IMR-90 (cell line): Measurements from ENCODE around the gene RP2. TPM values are rescaled to one million over a fixed set of nuclear protein-coding genes. Genes with fewer than 3 reads are reported as not detected.
A peak's percentile ranks its signal among the peaks of the same experiment; 100 is the strongest.

Experiments used
- ATAC-seq: fragments of 200-7000 bp; cut with Tn5 transposase; 2 replicates; pipeline ENCODE4 v1.9.1; 2020; ENCODE audit warnings: low read depth, mild to moderate bottlenecking, moderate library complexity
- BruUV-seq: library from RNA; stranded (reverse); fragments of 400-500 nt; replicated peaks from 2 replicates; lab custom pipeline; 2021; lab: Mats Ljungman, UMichigan
- CTCF ChIA-PET: fragments of 300-600 bp; formaldehyde crosslinking; extraction: SDS; loops from one replicate; lab custom pipeline; 2021; ENCODE audit warnings: antibody characterized with exemption; lab: Yijun Ruan, JAX
- POLR2A ChIA-PET: fragments of 300-600 bp; sonication (Branson Sonifier 250); formaldehyde crosslinking; loops from one replicate; lab custom pipeline; 2022; ENCODE audit warnings: antibody characterized with exemption; ENCODE audit not compliant: unreplicated experiment; lab: Charles Lee
- DNase-seq: peaks from one replicate; pipeline ENCODE4 v3.0.0; 2013
- H2AFZ ChIP-seq: replicated peaks from 2 replicates; pipeline ENCODE3; 2013; ENCODE audit warnings: low read length, mild to moderate bottlenecking; ENCODE audit not compliant: poor library complexity
- H2AK5ac ChIP-seq: 2 replicates; pipeline ENCODE4 v1.6.1; 2013; ENCODE audit warnings: low read depth, low read length, inconsistent platforms
- H2AK9ac ChIP-seq: replicated peaks from 2 replicates; pipeline ENCODE3; 2013; ENCODE audit warnings: mild to moderate bottlenecking, low read depth, low read length, moderate library complexity; ENCODE audit not compliant: poor library complexity
- H2BK120ac ChIP-seq: 2 replicates; pipeline ENCODE4 v1.6.1; 2013; ENCODE audit warnings: low read depth, low read length, inconsistent platforms
- H2BK15ac ChIP-seq: 3 replicates; pipeline ENCODE4 v1.6.1; 2013; ENCODE audit warnings: low read depth, low read length, inconsistent platforms
- H2BK20ac ChIP-seq: 2 replicates; pipeline ENCODE4 v1.6.1; 2013; ENCODE audit warnings: low read depth, mild to moderate bottlenecking, inconsistent platforms, low read length, moderate library complexity
- H2BK5ac ChIP-seq: 2 replicates; pipeline ENCODE4 v1.6.1; 2013; ENCODE audit warnings: mild to moderate bottlenecking, low read depth, low read length, inconsistent platforms; ENCODE audit not compliant: poor library complexity, severe bottlenecking
- H3K14ac ChIP-seq: replicated peaks from 2 replicates; pipeline ENCODE4 v1.6.1; 2013; ENCODE audit warnings: low read depth, low read length, inconsistent platforms
- H3K18ac ChIP-seq: 2 replicates; pipeline ENCODE4 v1.6.1; 2013; ENCODE audit warnings: low read depth, low read length, control low read depth
- H3K23ac ChIP-seq: 2 replicates; pipeline ENCODE4 v1.6.1; 2013; ENCODE audit warnings: low read depth, low read length, inconsistent platforms
- H3K27ac ChIP-seq: 2 replicates; pipeline ENCODE4 v1.5.1; 2013; ENCODE audit warnings: mild to moderate bottlenecking, control low read depth, low read length; ENCODE audit not compliant: insufficient read depth
- H3K27me3 ChIP-seq: 2 replicates; pipeline ENCODE4 v1.6.1; 2013; ENCODE audit warnings: low read length; ENCODE audit not compliant: control insufficient read depth, insufficient read depth
- H3K36me3 ChIP-seq: 2 replicates; pipeline ENCODE4 v1.6.1; 2013; ENCODE audit warnings: low read length, mixed read lengths; ENCODE audit not compliant: control insufficient read depth, insufficient read depth
- H3K4ac ChIP-seq: 2 replicates; pipeline ENCODE4 v1.6.1; 2013; ENCODE audit warnings: low read depth, low read length, inconsistent platforms
- H3K4me1 ChIP-seq: 2 replicates; pipeline ENCODE4 v1.6.1; 2013; ENCODE audit warnings: low read length, mixed read lengths; ENCODE audit not compliant: control insufficient read depth, insufficient read depth
- H3K4me2 ChIP-seq: 2 replicates; pipeline ENCODE4 v1.6.1; 2013; ENCODE audit warnings: low read depth, mild to moderate bottlenecking, control low read depth, low read length, moderate library complexity
- H3K4me3 ChIP-seq: 2 replicates; pipeline ENCODE4 v1.5.1; 2013; ENCODE audit warnings: low read depth, mild to moderate bottlenecking, control low read depth, low read length, moderate library complexity; ENCODE audit not compliant: insufficient read depth
- H3K56ac ChIP-seq: 2 replicates; pipeline ENCODE4 v1.6.1; 2013; ENCODE audit warnings: low read length, inconsistent platforms; ENCODE audit not compliant: insufficient read depth; ENCODE audit errors: extremely low read depth
- H3K79me1 ChIP-seq, 2 experiments: 2 replicates each; pipeline ENCODE4 v1.6.1; 2013; ENCODE audit warnings: low read length in 2 of 2, inconsistent platforms in 1 of 2, low read depth in 1 of 2
- H3K9ac ChIP-seq: 2 replicates; pipeline ENCODE4 v1.6.1; 2013; ENCODE audit warnings: low read depth, low read length, control low read depth
- H3K9me1 ChIP-seq: 2 replicates; pipeline ENCODE4 v1.6.1; 2013; ENCODE audit warnings: low read length, inconsistent platforms; ENCODE audit not compliant: insufficient read depth
- H3K9me3 ChIP-seq: 2 replicates; pipeline ENCODE4 v1.6.1; 2013; ENCODE audit warnings: low read length; ENCODE audit not compliant: control insufficient read depth, insufficient read depth
- H4K20me1 ChIP-seq: 2 replicates; pipeline ENCODE4 v1.6.1; 2013; ENCODE audit warnings: low read length, inconsistent platforms; ENCODE audit not compliant: insufficient read depth
- H4K5ac ChIP-seq: 2 replicates; pipeline ENCODE4 v1.6.1; 2013; ENCODE audit warnings: mild to moderate bottlenecking, low read depth, low read length, control low read depth
- H4K8ac ChIP-seq, 2 experiments: 2 replicates each; pipeline ENCODE4 v1.6.1; 2013; ENCODE audit warnings: low read depth in 2 of 2, low read length in 2 of 2, control low read depth in 1 of 2, inconsistent platforms in 1 of 2
- H4K91ac ChIP-seq: 2 replicates; pipeline ENCODE4 v1.6.1; 2013; ENCODE audit warnings: low read depth, low read length, inconsistent platforms; ENCODE audit not compliant: insufficient read depth
- BHLHE40 ChIP-seq: fragments of 150-350 bp; IDR thresholded peaks from 2 replicates; pipeline ENCODE4 v1.6.1; 2016; ENCODE audit warnings: mild to moderate bottlenecking, low read depth, low read length
- CEBPB ChIP-seq: IDR thresholded peaks from 2 replicates; pipeline ENCODE4 v1.6.1; 2012; ENCODE audit warnings: low read depth, low read length, improper control_type of control experiment
- CHD1 ChIP-seq: IDR thresholded peaks from 2 replicates; pipeline ENCODE4 v1.6.1; 2012; ENCODE audit warnings: low read depth, low read length, improper control_type of control experiment
- MAFK ChIP-seq: IDR thresholded peaks from 2 replicates; pipeline ENCODE4 v1.6.1; 2012; ENCODE audit warnings: low read depth, low read length, improper control_type of control experiment
- MAZ ChIP-seq: IDR thresholded peaks from 2 replicates; pipeline ENCODE4 v1.6.1; 2012; ENCODE audit warnings: low read depth, mild to moderate bottlenecking, low read length, improper control_type of control experiment, moderate library complexity, borderline replicate concordance
- MXI1 ChIP-seq: IDR thresholded peaks from 2 replicates; pipeline ENCODE4 v1.6.1; 2012; ENCODE audit warnings: low read depth, mild to moderate bottlenecking, low read length, moderate library complexity, borderline replicate concordance
- RAD21 ChIP-seq: IDR thresholded peaks from 2 replicates; pipeline ENCODE4 v1.6.1; 2012; ENCODE audit warnings: low read length, improper control_type of control experiment
- RFX5 ChIP-seq: IDR thresholded peaks from 2 replicates; pipeline ENCODE4 v1.8.0; 2012; ENCODE audit warnings: low read depth, mild to moderate bottlenecking, low read length, moderate library complexity
- SMC3 ChIP-seq: fragments of 150-350 bp; IDR thresholded peaks from 2 replicates; pipeline ENCODE4 v1.6.1; 2016; ENCODE audit warnings: low read depth, mild to moderate bottlenecking, antibody characterized with exemption, low read length, moderate library complexity
- WGBS, 2 experiments: methylation state at CpG; one replicate each; pipeline versions ENCODE4 v1.1.5 to v1.1.7; 2013; ENCODE audit warnings: missing lambda C conversion rate in 2 of 2; ENCODE audit not compliant: insufficient read length in 1 of 2; ENCODE audit errors: extremely low coverage in 2 of 2; 5-methylcytosine and 5-hydroxymethylcytosine counted together
- dilution Hi-C: fragments of 300-500 bp; cut with HindIII; formaldehyde crosslinking; loops from one replicate; pipeline ENCODE4 v1.14.3; 2018; ENCODE audit warnings: low sequenced_read_pairs; ENCODE audit not compliant: unreplicated experiment
- in situ Hi-C: fragments of 300-500 bp; cut with MboI; formaldehyde crosslinking; loops from 3 replicates; pipeline ENCODE4 v1.14.3; 2019; ENCODE audit warnings: low sequenced_read_pairs, inconsistent platforms, mixed read lengths
- intact Hi-C: fragments of 100-400 bp; cut with micrococcal nuclease; formaldehyde crosslinking; loops from 2 replicates; pipeline ENCODE4 v1.10.0; 2022
- polyA plus RNA-seq, 3 experiments: library from polyadenylated mRNA; depleted of rRNA; stranded (reverse); fragments of >200 nt; gene quantifications; 2 replicates each; pipeline ENCODE4 v1.2.3, GENCODE V29; 2012; ENCODE audit warnings: low replicate concordance in 1 of 3
- total RNA-seq: library from RNA; depleted of rRNA; stranded (reverse); fragments of >200 nt; gene quantifications from 2 replicates; pipeline ENCODE4 v1.2.3, GENCODE V29; 2012
- TF ChIP-seq, protein P1 (sequence below): conservative IDR thresholded peaks from 2 replicates; pipeline ENCODE4 v1.5.1; 2012; ENCODE audit warnings: mild to moderate bottlenecking, low read depth, low read length, improper control_type of control experiment
- TF ChIP-seq, protein P2 (sequence below): fragments of 150-350 bp; IDR thresholded peaks from 2 replicates; pipeline ENCODE4 v1.6.1; 2017; ENCODE audit warnings: mild to moderate bottlenecking, antibody characterized with exemption, low read length, low read depth

RP2 gene
- total and polyA plus RNA-seq, 2 of the 4 experiments (the other 2 are of a cell fraction): 6.8 to 17.0 TPM

DNA sequence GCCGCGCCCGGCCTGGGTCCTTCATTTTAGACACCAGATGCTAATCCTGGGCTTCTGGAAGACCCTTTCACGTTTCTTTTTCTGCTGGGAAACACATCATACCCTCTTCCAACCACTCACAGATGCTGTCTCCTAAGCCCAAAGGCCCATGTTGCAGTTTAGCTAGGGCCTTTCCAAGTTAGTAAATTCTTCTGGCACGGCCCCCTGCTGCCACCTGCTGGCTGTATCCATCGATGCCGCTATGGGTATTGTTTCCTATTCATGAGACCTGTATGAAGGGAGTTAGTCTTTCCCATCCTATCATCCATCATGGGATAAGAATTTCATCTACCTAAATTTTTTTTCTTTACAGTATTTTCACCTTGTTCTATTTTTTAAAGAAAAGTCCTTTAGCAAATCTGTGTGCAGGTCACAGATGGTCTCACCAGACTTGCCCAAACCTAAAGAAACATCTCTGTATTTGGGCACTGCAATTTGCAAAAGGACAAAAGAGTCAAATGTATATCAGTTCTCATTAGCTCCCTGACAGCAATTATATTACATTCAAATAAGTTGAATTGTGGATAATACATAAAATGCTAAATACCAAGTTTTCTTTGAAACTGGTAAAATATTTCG is 40.2 kb upstream of the RP2 start:
- Histone ChIP-seq H3K4ac (no peak overlapping the region), H3K4me1 (0 out of 2 replicates have a peak, but pooled peaks cover 2% of the 10 kb centered on the region), H3K9me3 (no peaks in the 10 kb centered on the region), H3K36me3 (no peaks in the 10 kb centered on the region), H3K4me3 (no peak overlapping the region), H2AFZ (no peak overlapping the region), H3K9me1 (0 out of 2 replicates have a peak, but pooled peaks cover 2% of the 10 kb centered on the region), H3K18ac (no peak overlapping the region), H2BK15ac (no peak overlapping the region), H3K56ac (no peak overlapping the region), H3K14ac (no peak overlapping the region), H4K20me1 (no peaks in the 10 kb centered on the region; the same call in 1 of the 2 replicates), H4K8ac (no peak overlapping the region), H3K27ac (no peak overlapping the region), H2AK9ac (no peak overlapping the region), H2BK120ac (no peak overlapping the region), H4K5ac (no peak overlapping the region), H2BK5ac (no peak overlapping the region), H3K9ac (no peak overlapping the region), H3K23ac (no peak overlapping the region), H3K4me2 (no peak overlapping the region), H3K79me1 (no peaks in the 10 kb centered on the region), H3K27me3 (no peaks in the 10 kb centered on the region; the same call in 1 of the 2 replicates), H2AK5ac (no peak overlapping the region), H4K91ac (no peak overlapping the region), H2BK20ac (0 out of 2 replicates have a peak overlapping the region, but pooled peaks have one; percentile 20)
- dilution Hi-C loops (no loop called here), intact Hi-C loops (loop anchor here (1.0 to 5.0 kb wide), 4 partner anchors 37 to 241 kb away; partner anchors contain the start of gene SLC9A7), in situ Hi-C loops (no loop called here)
- peak; percentile 71 for ATAC-seq
- DNase-seq: peak; percentile 64
- TF ChIP-seq, protein P1, sequence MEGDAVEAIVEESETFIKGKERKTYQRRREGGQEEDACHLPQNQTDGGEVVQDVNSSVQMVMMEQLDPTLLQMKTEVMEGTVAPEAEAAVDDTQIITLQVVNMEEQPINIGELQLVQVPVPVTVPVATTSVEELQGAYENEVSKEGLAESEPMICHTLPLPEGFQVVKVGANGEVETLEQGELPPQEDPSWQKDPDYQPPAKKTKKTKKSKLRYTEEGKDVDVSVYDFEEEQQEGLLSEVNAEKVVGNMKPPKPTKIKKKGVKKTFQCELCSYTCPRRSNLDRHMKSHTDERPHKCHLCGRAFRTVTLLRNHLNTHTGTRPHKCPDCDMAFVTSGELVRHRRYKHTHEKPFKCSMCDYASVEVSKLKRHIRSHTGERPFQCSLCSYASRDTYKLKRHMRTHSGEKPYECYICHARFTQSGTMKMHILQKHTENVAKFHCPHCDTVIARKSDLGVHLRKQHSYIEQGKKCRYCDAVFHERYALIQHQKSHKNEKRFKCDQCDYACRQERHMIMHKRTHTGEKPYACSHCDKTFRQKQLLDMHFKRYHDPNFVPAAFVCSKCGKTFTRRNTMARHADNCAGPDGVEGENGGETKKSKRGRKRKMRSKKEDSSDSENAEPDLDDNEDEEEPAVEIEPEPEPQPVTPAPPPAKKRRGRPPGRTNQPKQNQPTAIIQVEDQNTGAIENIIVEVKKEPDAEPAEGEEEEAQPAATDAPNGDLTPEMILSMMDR: peak; percentile 76
- TF ChIP-seq SMC3 (peak; percentile 96), RAD21 (peak; percentile 90), RFX5 (no peak), MXI1 (no peak), CHD1 (no peak), MAZ (no peak), MAFK (no peak), CEBPB (no peak), BHLHE40 (no peak)
- TF ChIP-seq, protein P2, sequence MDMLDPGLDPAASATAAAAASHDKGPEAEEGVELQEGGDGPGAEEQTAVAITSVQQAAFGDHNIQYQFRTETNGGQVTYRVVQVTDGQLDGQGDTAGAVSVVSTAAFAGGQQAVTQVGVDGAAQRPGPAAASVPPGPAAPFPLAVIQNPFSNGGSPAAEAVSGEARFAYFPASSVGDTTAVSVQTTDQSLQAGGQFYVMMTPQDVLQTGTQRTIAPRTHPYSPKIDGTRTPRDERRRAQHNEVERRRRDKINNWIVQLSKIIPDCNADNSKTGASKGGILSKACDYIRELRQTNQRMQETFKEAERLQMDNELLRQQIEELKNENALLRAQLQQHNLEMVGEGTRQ: no peak
- 71% methylated on average over 4 of the region's 8 CpGs; no CpG with 5 or more reads in 1 of the 2 experiments for WGBS, 2 experiments
- BruUV-seq: no TSS peak
- ChIA-PET CTCF (interaction anchor here (1.0 to 1.7 kb wide), 4 partner anchors 12 to 242 kb away, joined by 3 to 4 read pairs (median 4); partner anchors contain the start of gene SLC9A7), POLR2A (no interaction called here)
